Measurements from ENCODE around the gene SYNE3. TPM values are rescaled to one million over a fixed set of nuclear protein-coding genes. Genes with fewer than 3 reads are reported as not detected.
A peak's percentile ranks its signal among the peaks of the same experiment; 100 is the strongest.

SYNE3 gene
- total RNA-seq, 8 experiments from 2014 or later: 0.49 to 4.6 (median 1.3) TPM

GRCh38 chr14:95548328-95548929, 32.0 kb upstream of the SYNE3 start:
- WGBS, 10 experiments: 75 to 100% (median 93%) methylated on average over 1 to 8 of the region's 9 CpGs; no CpG with 5 or more reads in 1 of the 10 experiments
- Histone ChIP-seq H3K4me1 (replicated peaks in 1 of 2) (no peaks in the 10 kb centered on the region), H3K4me3 (no peak overlapping the region), H3K27ac (no peak overlapping the region)
- in situ Hi-C loops (cut with MboI; ENCODE audit: low pct_unique_long_range_greater_than_20kb in 2 of 9, low sequenced_read_pairs in 9 of 9, unreplicated experiment in 9 of 9): loop anchor here in 1 of 9 experiments (25.0 kb wide), 1 partner anchor 411 kb away; no protein-coding TSS in a partner anchor
- no peak for ATAC-seq (replicated peaks in 6 of 8)

GRCh38 chr14:95547626-95548327, 31.3 kb upstream of the SYNE3 start:
- in situ Hi-C loops (cut with MboI; ENCODE audit: low pct_unique_long_range_greater_than_20kb in 2 of 9, low sequenced_read_pairs in 9 of 9, unreplicated experiment in 9 of 9): loop anchor here in 1 of 9 experiments (25.0 kb wide), 1 partner anchor 410 kb away; no protein-coding TSS in a partner anchor
- peak in 5 of 8 experiments; percentile 5 to 79 (median 13) for ATAC-seq (replicated peaks in 6 of 8)

GRCh38 chr14:95547272-95547625, 30.8 kb upstream of the SYNE3 start:
- H3K4me3 ChIP-seq: no peak overlapping the region
- in situ Hi-C loops (cut with MboI; ENCODE audit: low pct_unique_long_range_greater_than_20kb in 2 of 9, low sequenced_read_pairs in 9 of 9, unreplicated experiment in 9 of 9): loop anchor here in 1 of 9 experiments (25.0 kb wide), 1 partner anchor 410 kb away; no protein-coding TSS in a partner anchor
- WGBS, 10 experiments: 40 to 100% (median 91%) methylated on average over 1 to 3 of the region's 5 CpGs; no CpG with 5 or more reads in 2 of the 10 experiments
- H3K27ac ChIP-seq: no peak overlapping the region
- no peak for ATAC-seq (replicated peaks in 6 of 8)
- H3K4me1 ChIP-seq (replicated peaks in 1 of 2): no peaks in the 10 kb centered on the region

More at GRCh38 chr14:95547626-95548327, 31.3 kb upstream of the SYNE3 start:
- H3K4me1 ChIP-seq (replicated peaks in 1 of 2): no peaks in the 10 kb centered on the region
- WGBS, 10 experiments: 49 to 100% (median 82%) methylated on average over 1 to 13 of the region's 14 CpGs; no CpG with 5 or more reads in 1 of the 10 experiments
- no peak overlapping the region for H3K4me3 ChIP-seq
- no peak overlapping the region for H3K27ac ChIP-seq

GRCh38 chr14:95545515-95546168, 29.2 kb upstream of the SYNE3 start:
- in situ Hi-C loops (cut with MboI; ENCODE audit: low pct_unique_long_range_greater_than_20kb in 2 of 9, low sequenced_read_pairs in 9 of 9, unreplicated experiment in 9 of 9): loop anchor here in 1 of 9 experiments (25.0 kb wide), 1 partner anchor 408 kb away; no protein-coding TSS in a partner anchor
- peak; percentile 42 to 90 (median 84) for ATAC-seq (replicated peaks in 6 of 8)

GRCh38 chr14:95544588-95544987, 28.1 kb upstream of the SYNE3 start:
- Histone ChIP-seq H3K27ac (no peak overlapping the region), H3K4me1 (replicated peaks in 1 of 2) (no peaks in the 10 kb centered on the region), H3K4me3 (no peak overlapping the region)
- peak in 1 of 8 experiments; percentile 55 for ATAC-seq (replicated peaks in 6 of 8)
- 0 to 83% (median 78%) methylated on average over 1 to 4 of the region's 8 CpGs; no CpG with 5 or more reads in 6 of the 10 experiments for WGBS, 10 experiments
- in situ Hi-C loops (cut with MboI; ENCODE audit: low pct_unique_long_range_greater_than_20kb in 2 of 9, low sequenced_read_pairs in 9 of 9, unreplicated experiment in 9 of 9): loop anchor here in 1 of 9 experiments (25.0 kb wide), 1 partner anchor 407 kb away; no protein-coding TSS in a partner anchor

More at GRCh38 chr14:95545515-95546168, 29.2 kb upstream of the SYNE3 start:
- no peak overlapping the region for H3K27ac ChIP-seq
- H3K4me1 ChIP-seq (replicated peaks in 1 of 2): no peaks in the 10 kb centered on the region
- 37 to 94% (median 77%) methylated on average over 1 to 5 of the region's 5 CpGs; no CpG with 5 or more reads in 1 of the 10 experiments for WGBS, 10 experiments
- peak overlapping the region in 1 of 5 donors; percentile 15 for H3K4me3 ChIP-seq

GRCh38 chr14:95543021-95543420, 26.6 kb upstream of the SYNE3 start:
- no peak for ATAC-seq (replicated peaks in 6 of 8)
- WGBS, 10 experiments: 79 to 100% (median 90%) methylated on average over 1 to 2 of the region's 5 CpGs; no CpG with 5 or more reads in 5 of the 10 experiments
- H3K27ac ChIP-seq: no peak overlapping the region
- H3K4me3 ChIP-seq: no peak overlapping the region
- in situ Hi-C loops (cut with MboI; ENCODE audit: low pct_unique_long_range_greater_than_20kb in 2 of 9, low sequenced_read_pairs in 9 of 9, unreplicated experiment in 9 of 9): loop anchor here in 1 of 9 experiments (25.0 kb wide), 1 partner anchor 406 kb away; no protein-coding TSS in a partner anchor
- no peaks in the 10 kb centered on the region for H3K4me1 ChIP-seq (replicated peaks in 1 of 2)

GRCh38 chr14:95541932-95542930, 25.8 kb upstream of the SYNE3 start:
- Histone ChIP-seq H3K4me3 (no peak overlapping the region), H3K27ac (no peak overlapping the region), H3K4me1 (replicated peaks in 1 of 2) (peaks cover 5 to 6% of the 10 kb centered on the region in 2 donors)
- 82 to 99% (median 93%) methylated on average over 6 to 8 of the region's 8 CpGs for WGBS, 10 experiments
- in situ Hi-C loops (cut with MboI; ENCODE audit: low pct_unique_long_range_greater_than_20kb in 2 of 9, low sequenced_read_pairs in 9 of 9, unreplicated experiment in 9 of 9): loop anchor here in 1 of 9 experiments (25.0 kb wide), 1 partner anchor 405 kb away; no protein-coding TSS in a partner anchor
- ATAC-seq (replicated peaks in 6 of 8): no peak

- 51 to 100% (median 86%) methylated on average over 1 to 4 of the region's 4 CpGs; no CpG with 5 or more reads in 2 of the 10 experiments for whole genome bisulfite sequencing, 10 experiments
Measured at GRCh38 chr14:95541346-95541745, 24.9 kb upstream of the SYNE3 start.

GRCh38 chr14:95540236-95540855, 23.9 kb upstream of the SYNE3 start:
- no peak for ATAC-seq (replicated peaks in 6 of 8)
- in situ Hi-C loops (cut with MboI; ENCODE audit: low pct_unique_long_range_greater_than_20kb in 2 of 9, low sequenced_read_pairs in 9 of 9, unreplicated experiment in 9 of 9): loop anchor here in 1 of 9 experiments (25.0 kb wide), 1 partner anchor 403 kb away; no protein-coding TSS in a partner anchor

More at GRCh38 chr14:95541346-95541745, 24.9 kb upstream of the SYNE3 start:
- in situ Hi-C loops (cut with MboI; ENCODE audit: low pct_unique_long_range_greater_than_20kb in 2 of 9, low sequenced_read_pairs in 9 of 9, unreplicated experiment in 9 of 9): loop anchor here in 1 of 9 experiments (25.0 kb wide), 1 partner anchor 404 kb away; no protein-coding TSS in a partner anchor
- Histone ChIP-seq H3K4me1 (replicated peaks in 1 of 2) (peaks cover 10 to 15% of the 10 kb centered on the region in 2 donors), H3K4me3 (no peak overlapping the region), H3K27ac (no peak overlapping the region)
- no peak for ATAC-seq (replicated peaks in 6 of 8)

GRCh38 chr14:95538801-95539509, 22.5 kb upstream of the SYNE3 start:
- Histone ChIP-seq H3K4me3 (no peak overlapping the region), H3K27ac (no peak overlapping the region), H3K4me1 (replicated peaks in 1 of 2) (peaks cover 12 to 18% of the 10 kb centered on the region in 2 donors)
- ATAC-seq (replicated peaks in 6 of 8): no peak
- 55 to 100% (median 95%) methylated on average over 1 to 14 of the region's 14 CpGs for WGBS, 10 experiments
- in situ Hi-C loops (cut with MboI; ENCODE audit: low pct_unique_long_range_greater_than_20kb in 2 of 9, low sequenced_read_pairs in 9 of 9, unreplicated experiment in 9 of 9): loop anchor here in 1 of 9 experiments (25.0 kb wide), 1 partner anchor 402 kb away; no protein-coding TSS in a partner anchor

More at GRCh38 chr14:95540236-95540855, 23.9 kb upstream of the SYNE3 start:
- Histone ChIP-seq H3K4me3 (no peak overlapping the region), H3K4me1 (replicated peaks in 1 of 2) (peaks cover 12 to 18% of the 10 kb centered on the region in 2 donors), H3K27ac (no peak overlapping the region)
- WGBS, 10 experiments: 84 to 100% (median 96%) methylated on average over 1 to 5 of the region's 6 CpGs; no CpG with 5 or more reads in 1 of the 10 experiments
